ENCODE data around the gene COBLL1. TPM values are rescaled to one million over a fixed set of nuclear protein-coding genes. Genes with fewer than 3 reads are reported as not detected.

Gene COBLL1
- total and polyA plus RNA-seq, 2 experiments from 2014 or later, result 87.3 to 146 TPM

DNA sequence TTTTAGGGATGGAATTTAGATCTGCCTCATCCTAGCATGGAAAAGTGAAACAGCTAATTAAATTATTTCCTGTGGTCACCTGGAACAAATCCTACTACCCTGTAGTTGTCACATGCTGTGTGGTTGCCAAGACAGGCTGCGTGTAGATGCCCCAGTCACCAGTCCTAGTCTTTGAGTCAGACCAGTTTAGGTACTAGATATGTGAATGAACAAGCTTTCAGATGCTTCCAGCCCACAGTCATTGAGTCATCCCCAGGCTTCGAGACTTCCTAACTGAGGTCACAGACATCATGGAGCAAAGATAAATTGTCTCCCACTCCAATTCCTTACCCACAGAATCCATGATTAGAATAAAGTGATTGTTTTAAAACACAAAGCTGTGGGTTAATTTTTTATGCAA, 184.5 kb downstream of the COBLL1 start:
- no peak for DNase-seq (ENCODE audit: low spot score)
- no peak overlapping the region for H2AFZ ChIP-seq
- H3K4me1 ChIP-seq (ENCODE audit: insufficient read depth), result no peaks in the 10 kb centered on the region
- no peaks in the 10 kb centered on the region for H3K79me2 ChIP-seq
- H3K9me3 ChIP-seq (ENCODE audit: low read depth), result no peaks in the 10 kb centered on the region
- WGBS (ENCODE audit: low lambda C conversion rate, missing lambda C conversion rate), result 85% methylated on average over 2 of the region's 2 CpGs
- H3K9me2 ChIP-seq (replicated peaks; ENCODE audit: insufficient read depth), result no peaks in the 10 kb centered on the region
- H3K27ac ChIP-seq, result no peak overlapping the region
- H3K27me3 ChIP-seq, result no peaks in the 10 kb centered on the region
- no peaks in the 10 kb centered on the region for H3K36me3 ChIP-seq (replicated peaks; ENCODE audit: insufficient read depth, low read depth)
- H4K20me1 ChIP-seq (ENCODE audit: insufficient read depth, poor library complexity, severe bottlenecking), result no peaks in the 10 kb centered on the region
- TF ChIP-seq EZH2phosphoT487 (IDR thresholded peaks at IDR 0.05; ENCODE audit: low read depth, severe bottlenecking, unreplicated experiment) (no peak), EZH2 (IDR thresholded peaks at IDR 0.05; ENCODE audit: borderline replicate concordance) (no peak)
- TF ChIP-seq, protein P1, sequence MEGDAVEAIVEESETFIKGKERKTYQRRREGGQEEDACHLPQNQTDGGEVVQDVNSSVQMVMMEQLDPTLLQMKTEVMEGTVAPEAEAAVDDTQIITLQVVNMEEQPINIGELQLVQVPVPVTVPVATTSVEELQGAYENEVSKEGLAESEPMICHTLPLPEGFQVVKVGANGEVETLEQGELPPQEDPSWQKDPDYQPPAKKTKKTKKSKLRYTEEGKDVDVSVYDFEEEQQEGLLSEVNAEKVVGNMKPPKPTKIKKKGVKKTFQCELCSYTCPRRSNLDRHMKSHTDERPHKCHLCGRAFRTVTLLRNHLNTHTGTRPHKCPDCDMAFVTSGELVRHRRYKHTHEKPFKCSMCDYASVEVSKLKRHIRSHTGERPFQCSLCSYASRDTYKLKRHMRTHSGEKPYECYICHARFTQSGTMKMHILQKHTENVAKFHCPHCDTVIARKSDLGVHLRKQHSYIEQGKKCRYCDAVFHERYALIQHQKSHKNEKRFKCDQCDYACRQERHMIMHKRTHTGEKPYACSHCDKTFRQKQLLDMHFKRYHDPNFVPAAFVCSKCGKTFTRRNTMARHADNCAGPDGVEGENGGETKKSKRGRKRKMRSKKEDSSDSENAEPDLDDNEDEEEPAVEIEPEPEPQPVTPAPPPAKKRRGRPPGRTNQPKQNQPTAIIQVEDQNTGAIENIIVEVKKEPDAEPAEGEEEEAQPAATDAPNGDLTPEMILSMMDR (IDR thresholded peaks at IDR 0.05; ENCODE audit: poor library complexity), result no peak
- no peak overlapping the region for H3K4me2 ChIP-seq
- H3K4me3 ChIP-seq, result no peak overlapping the region

DNA sequence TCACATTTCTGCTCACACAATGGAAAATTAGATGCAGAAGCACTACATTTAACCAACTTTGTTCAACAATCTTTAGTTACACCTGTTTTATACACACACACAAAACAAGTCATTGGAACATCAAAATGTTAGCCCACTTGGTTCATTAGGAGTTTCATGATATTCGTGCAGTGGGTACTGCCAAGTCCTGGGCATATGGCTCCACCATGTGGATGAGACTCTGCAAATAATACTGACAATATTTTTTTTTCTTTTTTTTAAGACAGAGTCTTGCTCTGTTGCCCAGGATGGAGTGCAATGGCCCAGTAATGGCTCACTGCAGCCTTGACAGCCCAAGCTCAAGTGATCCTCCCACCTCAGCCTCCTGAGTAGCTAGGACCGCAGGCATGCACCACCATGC, 185.9 kb downstream of the COBLL1 start:
- Histone ChIP-seq H3K27ac (no peak overlapping the region), H3K4me3 (no peak overlapping the region), H2AFZ (no peak overlapping the region), H3K27me3 (no peaks in the 10 kb centered on the region), H3K9me2 (replicated peaks; ENCODE audit: insufficient read depth) (no peaks in the 10 kb centered on the region), H3K4me1 (ENCODE audit: insufficient read depth) (no peaks in the 10 kb centered on the region), H3K9me3 (ENCODE audit: low read depth) (no peaks in the 10 kb centered on the region), H3K4me2 (no peak overlapping the region), H4K20me1 (ENCODE audit: insufficient read depth, poor library complexity, severe bottlenecking) (no peaks in the 10 kb centered on the region), H3K36me3 (replicated peaks; ENCODE audit: insufficient read depth, low read depth) (no peaks in the 10 kb centered on the region), H3K79me2 (no peaks in the 10 kb centered on the region)
- 92% methylated on average over 2 of the region's 2 CpGs for WGBS (ENCODE audit: low lambda C conversion rate, missing lambda C conversion rate)
- TF ChIP-seq EZH2phosphoT487 (IDR thresholded peaks at IDR 0.05; ENCODE audit: low read depth, severe bottlenecking, unreplicated experiment) (no peak), EZH2 (IDR thresholded peaks at IDR 0.05; ENCODE audit: borderline replicate concordance) (no peak)
- TF ChIP-seq, protein P1 (IDR thresholded peaks at IDR 0.05; ENCODE audit: poor library complexity), result no peak
- no peak for DNase-seq (ENCODE audit: low spot score)

DNA sequence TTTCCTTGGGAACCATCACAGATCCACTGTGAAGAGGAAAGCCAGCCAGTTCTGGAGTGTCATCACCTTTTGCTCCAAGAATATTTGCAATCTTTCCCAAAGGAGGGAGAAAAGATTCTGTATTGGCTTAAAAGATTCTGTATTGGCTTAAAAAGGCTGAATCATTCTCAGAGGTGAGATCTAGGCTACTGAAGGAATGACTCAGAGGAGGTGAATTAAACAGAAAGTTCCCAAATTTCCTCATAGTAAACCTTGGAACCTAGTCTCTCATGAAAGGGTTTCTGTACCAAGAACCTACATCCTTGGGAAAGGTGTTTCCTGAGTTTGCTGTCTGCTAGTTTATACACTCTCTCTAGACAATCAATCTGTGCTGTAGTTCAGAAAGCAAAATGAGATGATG, 186.3 kb downstream of the COBLL1 start:
- Histone ChIP-seq H3K9me2 (replicated peaks; ENCODE audit: insufficient read depth) (no peaks in the 10 kb centered on the region), H3K4me1 (ENCODE audit: insufficient read depth) (no peaks in the 10 kb centered on the region), H3K36me3 (replicated peaks; ENCODE audit: insufficient read depth, low read depth) (no peaks in the 10 kb centered on the region), H3K4me2 (no peak overlapping the region), H3K4me3 (no peak overlapping the region), H3K27me3 (no peaks in the 10 kb centered on the region), H3K27ac (no peak overlapping the region), H3K9me3 (ENCODE audit: low read depth) (no peaks in the 10 kb centered on the region), H4K20me1 (ENCODE audit: insufficient read depth, poor library complexity, severe bottlenecking) (no peaks in the 10 kb centered on the region), H2AFZ (no peak overlapping the region), H3K79me2 (no peaks in the 10 kb centered on the region)
- TF ChIP-seq EZH2phosphoT487 (IDR thresholded peaks at IDR 0.05; ENCODE audit: low read depth, severe bottlenecking, unreplicated experiment) (no peak), EZH2 (IDR thresholded peaks at IDR 0.05; ENCODE audit: borderline replicate concordance) (no peak)
- TF ChIP-seq, protein P1 (IDR thresholded peaks at IDR 0.05; ENCODE audit: poor library complexity), result no peak
- DNase-seq (ENCODE audit: low spot score), result no peak

DNA sequence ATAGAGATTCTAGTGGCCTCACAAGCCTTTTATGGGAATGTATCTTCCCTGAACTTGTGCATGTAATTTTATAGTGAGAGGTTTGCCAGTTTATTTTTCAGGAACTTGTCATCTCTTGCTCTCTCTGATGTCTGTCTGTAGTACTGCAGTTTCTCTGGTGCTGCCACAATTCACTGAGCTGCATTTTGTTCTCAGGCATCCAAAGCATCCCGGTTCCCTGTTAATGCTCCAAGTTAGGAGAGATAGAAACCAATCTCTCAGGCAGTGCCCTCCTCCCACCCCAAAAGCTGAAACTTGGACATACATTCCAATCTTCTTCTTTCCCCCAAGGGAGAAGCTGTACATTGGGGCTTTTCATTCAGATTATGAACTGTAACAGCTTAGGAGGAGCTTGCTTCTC, 190.3 kb downstream of the COBLL1 start:
- Histone ChIP-seq H3K9me3 (ENCODE audit: low read depth) (peaks cover 7% of the 10 kb centered on the region), H4K20me1 (ENCODE audit: insufficient read depth, poor library complexity, severe bottlenecking) (no peaks in the 10 kb centered on the region), H3K4me2 (no peak overlapping the region), H3K27me3 (no peaks in the 10 kb centered on the region), H3K4me3 (no peak overlapping the region), H3K27ac (no peak overlapping the region), H3K4me1 (ENCODE audit: insufficient read depth) (no peaks in the 10 kb centered on the region), H3K36me3 (replicated peaks; ENCODE audit: insufficient read depth, low read depth) (no peaks in the 10 kb centered on the region), H3K9me2 (replicated peaks; ENCODE audit: insufficient read depth) (no peaks in the 10 kb centered on the region), H2AFZ (no peak overlapping the region), H3K79me2 (no peaks in the 10 kb centered on the region)
- TF ChIP-seq, protein P1 (IDR thresholded peaks at IDR 0.05; ENCODE audit: poor library complexity), result no peak
- no peak for TF ChIP-seq EZH2phosphoT487 (IDR thresholded peaks at IDR 0.05; ENCODE audit: low read depth, severe bottlenecking, unreplicated experiment)
- no peak for TF ChIP-seq EZH2 (IDR thresholded peaks at IDR 0.05; ENCODE audit: borderline replicate concordance)
- 74% methylated on average over 1 of the region's 1 CpG for WGBS (ENCODE audit: low lambda C conversion rate, missing lambda C conversion rate)
- DNase-seq (ENCODE audit: low spot score), result no peak

All from hepatocyte (in vitro differentiated cells).